ENCODE results near the gene PRPS1.

Gene PRPS1

GRCh38 chrX:107674480-107675364, 46.4 kb downstream of the PRPS1 start:
- H3K4me3 ChIP-seq (ENCODE audit: low read depth, low read length) = no peak overlapping the region
- DNase-seq (ENCODE audit: low read depth, low spot score) = no peak
- ChIA-PET POLR2A (interaction anchor here (3.0 kb wide), 1 partner anchor 42 kb away, joined by 20 read pairs; no protein-coding TSS in a partner anchor), CTCF (interaction anchor here (2.0 to 11.3 kb wide), 5 partner anchors 12 to 104 kb away, joined by 6 to 116 read pairs (median 28); partner anchors contain the start of genes NCBP2L and TSC22D3)
- TF ChIP-seq CTCF (IDR thresholded peaks at IDR 0.05; ENCODE audit: insufficient read depth, low read length, missing control alignments) = no peak

- DNase-seq (ENCODE audit: low read depth, low spot score) = no peak
- ChIA-PET CTCF (interaction anchor here (3.0 to 11.3 kb wide), 3 partner anchors 12 to 101 kb away, joined by 28 to 116 read pairs (median 29); partner anchors contain the start of genes NCBP2L and TSC22D3), POLR2A (interaction anchor here (3.0 kb wide), 1 partner anchor 41 kb away, joined by 20 read pairs; no protein-coding TSS in a partner anchor)
- no peak overlapping the region for H3K4me3 ChIP-seq (ENCODE audit: low read depth, low read length)
- TF ChIP-seq CTCF (IDR thresholded peaks at IDR 0.05; ENCODE audit: insufficient read depth, low read length, missing control alignments) = no peak
Observed at GRCh38 chrX:107675365-107675654, 47.0 kb downstream of the PRPS1 start.

GRCh38 chrX:107675823-107676555, 47.7 kb downstream of the PRPS1 start:
- CTCF ChIA-PET = interaction anchor here (1.0 to 11.3 kb wide), 5 partner anchors 14 to 75 kb away, joined by 3 to 116 read pairs (median 4); no protein-coding TSS in a partner anchor
- POLR2A ChIA-PET = interaction anchor here (0.7 to 2.0 kb wide), 3 partner anchors 35 to 40 kb away, joined by 3 to 5 read pairs (median 4); no protein-coding TSS in a partner anchor
- peak overlapping the region; percentile 60 for H3K4me3 ChIP-seq (ENCODE audit: low read depth, low read length)
- DNase-seq (ENCODE audit: low read depth, low spot score) = no peak
- TF ChIP-seq CTCF (IDR thresholded peaks at IDR 0.05; ENCODE audit: insufficient read depth, low read length, missing control alignments) = no peak

- POLR2A ChIA-PET = interaction anchor here (1.1 to 2.5 kb wide), 3 partner anchors 34 to 40 kb away, joined by 3 to 10 read pairs (median 5); no protein-coding TSS in a partner anchor
- H3K4me3 ChIP-seq (ENCODE audit: low read depth, low read length) = peak overlapping the region; percentile 60
- peak; percentile 47 for DNase-seq (ENCODE audit: low read depth, low spot score)
Observed at GRCh38 chrX:107676559-107677378, 48.5 kb downstream of the PRPS1 start.

GRCh38 chrX:107677501-107677901, 49.2 kb downstream of the PRPS1 start:
- CTCF ChIA-PET = interaction anchor here (0.8 to 11.3 kb wide), 5 partner anchors 16 to 98 kb away, joined by 3 to 116 read pairs (median 4); partner anchors contain the start of gene TSC22D3
- POLR2A ChIA-PET = interaction anchor here (2.0 to 2.5 kb wide), 2 partner anchors 35 to 39 kb away, joined by 5 to 10 read pairs; no protein-coding TSS in a partner anchor
- H3K4me3 ChIP-seq (ENCODE audit: low read depth, low read length) = no peak overlapping the region
- no peak for DNase-seq (ENCODE audit: low read depth, low spot score)
- TF ChIP-seq CTCF (IDR thresholded peaks at IDR 0.05; ENCODE audit: insufficient read depth, low read length, missing control alignments) = no peak

More at GRCh38 chrX:107676559-107677378, 48.5 kb downstream of the PRPS1 start:
- TF ChIP-seq CTCF (IDR thresholded peaks at IDR 0.05; ENCODE audit: insufficient read depth, low read length, missing control alignments) = no peak
- CTCF ChIA-PET = interaction anchor here (1.0 to 11.3 kb wide), 5 partner anchors 15 to 74 kb away, joined by 3 to 116 read pairs (median 4); no protein-coding TSS in a partner anchor

Measured in AG04449 (cell line).